Endothelial cell (in vitro differentiated cells): ENCODE measurements around the gene HDAC6. TPM values are rescaled to one million over a fixed set of nuclear protein-coding genes. Genes with fewer than 3 reads are reported as not detected.

Experiments used
- DNase-seq: peaks from one replicate; pipeline ENCODE4 v3.0.0; 2021; ENCODE audit warnings: low spot score
- H3K27ac Mint-ChIP-seq: one replicate; pipeline ENCODE4 v1.8.0; 2021; ENCODE audit warnings: mixed read lengths, inconsistent platforms; ENCODE audit not compliant: unreplicated experiment
- H3K27me3 Mint-ChIP-seq: one replicate; pipeline ENCODE4 v1.8.0; 2021; ENCODE audit warnings: mild to moderate bottlenecking, moderate library complexity, mixed read lengths, inconsistent platforms; ENCODE audit not compliant: unreplicated experiment
- H3K36me3 Mint-ChIP-seq: one replicate; pipeline ENCODE4 v1.8.0; 2021; ENCODE audit warnings: mild to moderate bottlenecking, low read depth, mixed read lengths, inconsistent platforms; ENCODE audit not compliant: unreplicated experiment
- H3K4me1 Mint-ChIP-seq: one replicate; pipeline ENCODE4 v1.8.0; 2021; ENCODE audit warnings: mild to moderate bottlenecking, mixed read lengths, inconsistent platforms; ENCODE audit not compliant: unreplicated experiment
- H3K4me3 Mint-ChIP-seq: one replicate; pipeline ENCODE4 v1.8.0; 2021; ENCODE audit warnings: mild to moderate bottlenecking, mixed read lengths, inconsistent platforms; ENCODE audit not compliant: unreplicated experiment
- H3K9me3 Mint-ChIP-seq: one replicate; pipeline ENCODE4 v1.8.0; 2021; ENCODE audit warnings: mixed read lengths, inconsistent platforms; ENCODE audit not compliant: unreplicated experiment
- long read RNA-seq: library from polyadenylated mRNA; unstranded; transcript quantifications from one replicate; pipeline ENCODE4 v2.0.0, GENCODE V29; 2020; ENCODE audit not compliant: unreplicated experiment
- total RNA-seq: library from RNA; stranded (reverse); fragmentation: NEBNext Ultra II Directional; extraction: Animal tissue kit (Norgen Biotek cat#: 25700); gene quantifications from one replicate; pipeline ENCODE4 v1.2.1, GENCODE V29; 2021; ENCODE audit not compliant: unreplicated experiment
- TF ChIP-seq, protein P1 (sequence below): fragments of 200-600 bp; sonication (generic); IDR thresholded peaks from one replicate; pipeline ENCODE4 v1.5.0; 2021; ENCODE audit warnings: antibody characterized with exemption; ENCODE audit not compliant: unreplicated experiment

HDAC6 gene
- 122 TPM for total RNA-seq
- long read RNA-seq, full-length matches to known transcripts = 3 of 12 reads
- long read RNA-seq, partial matches to known transcripts = 6 of 12 reads
- long read RNA-seq, other reads (novel, unspliced or antisense) = 3 of 12 reads

DNA sequence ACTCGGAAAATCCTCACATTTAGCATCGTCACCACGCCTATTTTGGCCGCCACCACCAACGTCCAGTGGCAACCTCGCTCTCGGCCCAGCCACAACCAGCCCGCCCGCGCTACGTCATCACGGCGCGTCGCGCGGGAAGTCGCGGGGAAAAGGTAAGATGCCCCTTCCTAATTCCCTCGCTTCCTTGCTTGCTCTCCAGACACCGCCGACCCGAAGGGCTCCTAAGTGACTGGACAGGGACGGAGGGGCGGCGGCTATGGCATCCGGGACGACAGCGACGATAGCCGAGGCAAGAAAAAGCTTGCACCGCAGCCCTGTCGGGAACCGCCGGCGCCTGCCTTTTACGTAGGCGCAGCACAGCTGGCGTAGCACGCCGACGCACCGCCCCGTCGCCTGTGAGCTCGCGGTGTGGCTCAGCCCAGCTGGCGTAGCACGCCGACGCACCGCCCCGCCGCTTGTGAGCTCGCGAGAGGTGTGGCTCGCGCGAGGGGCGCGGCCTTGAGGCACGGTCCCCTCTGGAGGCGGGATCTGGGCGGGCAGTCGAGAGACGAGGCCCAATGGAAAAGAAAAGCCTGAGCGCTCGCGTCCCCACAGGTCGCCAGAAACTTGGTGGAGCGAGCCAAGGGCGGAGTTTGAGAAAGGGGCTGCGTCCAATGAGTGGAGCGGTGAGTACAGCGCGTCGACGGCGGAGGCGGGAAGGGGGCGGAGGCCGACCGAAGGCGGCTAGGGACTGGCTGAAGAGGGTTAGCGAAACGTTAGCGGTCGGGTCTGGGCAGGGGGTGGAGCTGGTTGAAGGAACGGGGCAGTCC is at the start of gene HDAC6:
Gene HDAC6 (plus strand): TSS at position 788 of the 809 bp plus-strand sequence. CDS start 626 bp downstream, outside the sequence.
- Mint-ChIP-seq H3K36me3 (peaks cover 10% of the 10 kb centered on the region), H3K4me3 (peak within 1 kb of the TSS; percentile 97), H3K27me3 (peaks cover 7% of the 10 kb centered on the region), H3K4me1 (peaks cover 5% of the 10 kb centered on the region), H3K9me3 (no peaks in the 10 kb centered on the region), H3K27ac (peak within 1 kb of the TSS; percentile 98)
- TF ChIP-seq, protein P1, sequence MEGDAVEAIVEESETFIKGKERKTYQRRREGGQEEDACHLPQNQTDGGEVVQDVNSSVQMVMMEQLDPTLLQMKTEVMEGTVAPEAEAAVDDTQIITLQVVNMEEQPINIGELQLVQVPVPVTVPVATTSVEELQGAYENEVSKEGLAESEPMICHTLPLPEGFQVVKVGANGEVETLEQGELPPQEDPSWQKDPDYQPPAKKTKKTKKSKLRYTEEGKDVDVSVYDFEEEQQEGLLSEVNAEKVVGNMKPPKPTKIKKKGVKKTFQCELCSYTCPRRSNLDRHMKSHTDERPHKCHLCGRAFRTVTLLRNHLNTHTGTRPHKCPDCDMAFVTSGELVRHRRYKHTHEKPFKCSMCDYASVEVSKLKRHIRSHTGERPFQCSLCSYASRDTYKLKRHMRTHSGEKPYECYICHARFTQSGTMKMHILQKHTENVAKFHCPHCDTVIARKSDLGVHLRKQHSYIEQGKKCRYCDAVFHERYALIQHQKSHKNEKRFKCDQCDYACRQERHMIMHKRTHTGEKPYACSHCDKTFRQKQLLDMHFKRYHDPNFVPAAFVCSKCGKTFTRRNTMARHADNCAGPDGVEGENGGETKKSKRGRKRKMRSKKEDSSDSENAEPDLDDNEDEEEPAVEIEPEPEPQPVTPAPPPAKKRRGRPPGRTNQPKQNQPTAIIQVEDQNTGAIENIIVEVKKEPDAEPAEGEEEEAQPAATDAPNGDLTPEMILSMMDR = no peak
- DNase-seq = peak; percentile 86

DNA sequence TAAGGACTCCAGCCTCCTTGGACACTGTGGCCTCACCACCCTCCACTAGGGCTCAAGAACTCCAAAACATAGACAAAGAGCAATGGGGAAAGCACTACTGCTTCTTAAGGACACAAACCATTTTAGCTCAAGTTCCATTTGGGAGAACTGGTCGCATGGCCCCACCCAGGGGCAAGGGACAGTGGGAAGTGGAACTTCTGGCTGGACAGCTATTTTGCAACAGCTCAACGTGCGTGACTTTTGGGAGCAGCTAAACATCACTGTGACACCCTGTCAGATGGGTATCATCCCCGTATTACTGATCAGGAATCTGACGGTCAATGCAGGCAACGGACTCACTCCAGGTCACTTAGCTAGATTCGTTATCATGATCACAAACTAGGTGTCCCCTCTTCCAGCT is 49.4 kb upstream of the HDAC6 start:
- no peak overlapping the region for H3K4me3 Mint-ChIP-seq
- H3K36me3 Mint-ChIP-seq = no peaks in the 10 kb centered on the region
- TF ChIP-seq, protein P1 = no peak
- H3K27ac Mint-ChIP-seq = no peak overlapping the region
- no peaks in the 10 kb centered on the region for H3K9me3 Mint-ChIP-seq
- DNase-seq = no peak
- peaks cover 4% of the 10 kb centered on the region for H3K27me3 Mint-ChIP-seq
- no peaks in the 10 kb centered on the region for H3K4me1 Mint-ChIP-seq

DNA sequence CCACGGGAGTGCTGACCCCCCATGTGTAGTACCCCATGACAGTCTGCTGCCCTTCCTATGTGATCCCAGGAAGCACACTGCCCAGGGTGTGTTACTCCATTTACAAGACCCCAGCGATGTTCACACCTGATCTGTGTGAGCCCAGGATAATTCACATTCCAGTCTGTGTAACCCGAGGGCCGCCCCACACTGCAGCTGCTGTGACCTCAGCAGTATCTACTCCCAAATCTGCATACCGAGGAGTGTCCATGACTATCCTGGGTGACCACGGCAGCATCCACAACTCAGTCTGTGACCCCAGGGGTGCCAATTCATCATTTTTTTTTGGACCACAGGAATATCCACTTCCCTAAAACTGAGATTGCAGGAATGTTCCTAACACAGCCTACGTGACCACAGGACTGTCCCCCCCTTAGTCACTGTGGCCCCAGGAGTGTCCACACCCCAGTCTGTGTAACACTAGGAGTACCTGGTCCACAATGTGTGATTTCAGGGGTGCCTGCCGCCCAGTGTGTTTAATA is 48.1 kb upstream of the HDAC6 start:
- H3K4me3 Mint-ChIP-seq = no peak overlapping the region
- no peak overlapping the region for H3K27ac Mint-ChIP-seq
- TF ChIP-seq, protein P1 = no peak

DNA sequence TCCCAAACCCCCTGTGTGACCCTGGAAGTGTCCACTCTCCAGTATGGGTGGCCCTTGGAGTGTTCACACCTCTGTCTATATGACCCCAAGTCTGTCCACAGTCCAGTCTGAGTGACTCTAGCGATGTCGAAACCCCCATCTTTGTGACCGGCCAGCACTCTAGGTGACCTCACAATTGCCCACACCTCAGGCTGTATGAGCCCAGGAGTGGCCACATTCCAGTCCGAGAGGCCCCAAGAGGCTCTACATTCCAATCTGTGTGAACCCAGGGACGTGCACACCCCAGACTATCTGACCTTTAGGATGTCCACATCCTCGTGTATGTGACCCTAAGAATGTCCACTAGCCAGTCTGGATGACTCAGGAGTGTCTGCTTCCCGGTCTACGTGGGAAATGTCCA is 47.6 kb upstream of the HDAC6 start:
- no peak overlapping the region for H3K27ac Mint-ChIP-seq
- no peak for DNase-seq
- no peaks in the 10 kb centered on the region for H3K36me3 Mint-ChIP-seq
- H3K27me3 Mint-ChIP-seq = peaks cover 4% of the 10 kb centered on the region
- no peak overlapping the region for H3K4me3 Mint-ChIP-seq
- no peaks in the 10 kb centered on the region for H3K9me3 Mint-ChIP-seq
- no peaks in the 10 kb centered on the region for H3K4me1 Mint-ChIP-seq
- TF ChIP-seq, protein P1 = no peak

More for the DNA sequence above, 48.1 kb upstream of the HDAC6 start:
- H3K27me3 Mint-ChIP-seq = peaks cover 4% of the 10 kb centered on the region
- no peaks in the 10 kb centered on the region for H3K9me3 Mint-ChIP-seq
- H3K36me3 Mint-ChIP-seq = no peaks in the 10 kb centered on the region
- no peaks in the 10 kb centered on the region for H3K4me1 Mint-ChIP-seq
- DNase-seq = no peak
